ENCODE data around the gene GRIK5.

GRIK5 gene

GRCh38 chr19:42075364-42075615, 5.3 kb upstream of the GRIK5 start:
- ChIA-PET POLR2A (no interaction called here), CTCF (no interaction called here)
- peaks cover 11% of the 10 kb centered on the region for H3K4me1 ChIP-seq (ENCODE audit: control insufficient read depth, insufficient read depth, low read length)
- peaks cover 24 to 27% of the 10 kb centered on the region in 2 experiments for H3K36me3 ChIP-seq (ENCODE audit: control insufficient read depth in 2 of 2, insufficient read depth in 1 of 2, low read length in 2 of 2)
- H3K4me3 ChIP-seq (ENCODE audit: low read depth, low read length), result peak overlapping the region; percentile 61
- no peaks in the 10 kb centered on the region for H3K9me3 ChIP-seq (ENCODE audit: control insufficient read depth, insufficient read depth, low read depth, low read length)
- peak overlapping the region; percentile 98 for H3K27ac ChIP-seq (ENCODE audit: extremely low read depth, low read depth, low read length)
- TF ChIP-seq ZFP69B (tag by site-specific recombination; IDR thresholded peaks at IDR 0.05) (peak; percentile 62; the same call in 1 of the 2 replicates), OVOL3 (tag by site-specific recombination; IDR thresholded peaks at IDR 0.05) (peak; percentile 74; the same call in 1 of the 2 replicates), KLF8 (tag by site-specific recombination; IDR thresholded peaks at IDR 0.05) (no peak), GLI4 (tag by site-specific recombination; IDR thresholded peaks at IDR 0.05) (0 out of 2 replicates have a peak, but pooled peaks have one; percentile 58), ZBTB7A (tag by site-specific recombination; IDR thresholded peaks at IDR 0.05; ENCODE audit: low read depth) (peak; percentile 65; the same call in 1 of the 2 replicates), ZNF596 (tag by site-specific recombination; IDR thresholded peaks at IDR 0.05) (no peak), ZBTB10 (tag by site-specific recombination; IDR thresholded peaks at IDR 0.05) (0 out of 2 replicates have a peak, but pooled peaks have one; percentile 66), ZNF2 (tag by site-specific recombination; IDR thresholded peaks at IDR 0.05) (0 out of 2 replicates have a peak, but pooled peaks have one; percentile 43), ZNF501 (tag by site-specific recombination; IDR thresholded peaks at IDR 0.05) (peak; percentile 94; the same call in 1 of the 2 replicates), RBAK (tag by site-specific recombination; IDR thresholded peaks at IDR 0.05) (no peak), REST (tag by site-specific recombination; IDR thresholded peaks at IDR 0.05) (peak; percentile 27; the same call in 1 of the 2 replicates), GLIS2 (tag by site-specific recombination; IDR thresholded peaks at IDR 0.05) (no peak), ZNF621 (tag by site-specific recombination; IDR thresholded peaks at IDR 0.05) (no peak), ZNF398 (tag by site-specific recombination; IDR thresholded peaks at IDR 0.05) (peak; percentile 33; the same call in 1 of the 2 replicates), ZNF768 (tag by site-specific recombination; IDR thresholded peaks at IDR 0.05) (no peak; the same call in 1 of the 2 replicates), KLF16 (tag by site-specific recombination; IDR thresholded peaks at IDR 0.05) (no peak), ZNF423 (tag by site-specific recombination; IDR thresholded peaks at IDR 0.05) (no peak), INSM2 (tag by site-specific recombination; IDR thresholded peaks at IDR 0.05) (0 out of 2 replicates have a peak, but pooled peaks have one; percentile 18), ZFP37 (tag by site-specific recombination; IDR thresholded peaks at IDR 0.05) (peak; percentile 89), ZSCAN4 (tag by site-specific recombination; IDR thresholded peaks at IDR 0.05) (0 out of 2 replicates have a peak, but pooled peaks have one; percentile 31), ZNF19 (tag by site-specific recombination; IDR thresholded peaks at IDR 0.05; ENCODE audit: low read depth) (no peak), ZNF639 (tag by site-specific recombination; IDR thresholded peaks at IDR 0.05) (no peak), PRDM1 (tag by site-specific recombination; IDR thresholded peaks at IDR 0.05) (peak; percentile 99), ZNF777 (tag by site-specific recombination; IDR thresholded peaks at IDR 0.05; ENCODE audit: borderline replicate concordance) (0 out of 2 replicates have a peak, but pooled peaks have one; percentile 39)
